ENCODE data around the gene CAMKK1. TPM values are rescaled to one million over a fixed set of nuclear protein-coding genes. Genes with fewer than 3 reads are reported as not detected.

Gene CAMKK1
- total and polyA plus RNA-seq, 9 of the 15 experiments (the other 6 are each of a cell fraction or from before 2014, with no cell fraction given), result 0.34 to 7.5 (median 4.9) TPM

DNA sequence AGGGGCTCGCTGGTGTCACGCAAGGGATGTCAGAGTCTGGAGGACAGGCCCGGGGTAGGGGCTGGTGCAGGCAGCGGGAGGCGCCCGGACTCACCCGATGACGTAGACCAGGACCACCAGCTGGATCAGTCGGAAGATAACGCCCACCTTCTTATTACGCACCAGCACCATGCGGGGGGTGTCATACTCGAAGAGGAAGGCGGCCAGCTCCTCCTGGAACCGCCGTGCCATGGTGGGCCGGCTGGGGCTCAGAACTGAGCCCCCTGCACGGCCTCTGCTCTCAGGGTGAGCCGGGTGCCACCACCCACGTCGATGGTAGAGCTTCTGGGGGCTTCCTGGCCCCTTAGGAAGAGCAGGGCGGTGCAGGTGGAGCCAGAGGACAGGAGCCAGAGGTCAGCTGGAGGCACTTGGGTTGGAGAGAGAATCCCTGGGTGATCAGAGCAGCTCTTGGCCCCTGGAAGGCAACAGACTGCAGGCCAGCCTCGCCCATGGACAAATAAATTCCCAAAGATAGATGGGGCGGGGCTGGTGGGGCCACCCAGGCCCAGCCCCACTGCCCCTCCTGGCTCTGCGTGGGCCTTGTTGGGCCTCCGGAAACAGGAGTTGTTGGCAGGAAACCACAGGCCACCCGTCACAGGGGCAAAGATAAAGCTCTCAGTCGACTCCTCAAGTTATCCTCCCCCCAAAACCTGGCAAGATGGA is 23.3 kb upstream of the CAMKK1 start, which contains the start of gene P2RX1 (continued):
- TF ChIP-seq, protein P1, sequence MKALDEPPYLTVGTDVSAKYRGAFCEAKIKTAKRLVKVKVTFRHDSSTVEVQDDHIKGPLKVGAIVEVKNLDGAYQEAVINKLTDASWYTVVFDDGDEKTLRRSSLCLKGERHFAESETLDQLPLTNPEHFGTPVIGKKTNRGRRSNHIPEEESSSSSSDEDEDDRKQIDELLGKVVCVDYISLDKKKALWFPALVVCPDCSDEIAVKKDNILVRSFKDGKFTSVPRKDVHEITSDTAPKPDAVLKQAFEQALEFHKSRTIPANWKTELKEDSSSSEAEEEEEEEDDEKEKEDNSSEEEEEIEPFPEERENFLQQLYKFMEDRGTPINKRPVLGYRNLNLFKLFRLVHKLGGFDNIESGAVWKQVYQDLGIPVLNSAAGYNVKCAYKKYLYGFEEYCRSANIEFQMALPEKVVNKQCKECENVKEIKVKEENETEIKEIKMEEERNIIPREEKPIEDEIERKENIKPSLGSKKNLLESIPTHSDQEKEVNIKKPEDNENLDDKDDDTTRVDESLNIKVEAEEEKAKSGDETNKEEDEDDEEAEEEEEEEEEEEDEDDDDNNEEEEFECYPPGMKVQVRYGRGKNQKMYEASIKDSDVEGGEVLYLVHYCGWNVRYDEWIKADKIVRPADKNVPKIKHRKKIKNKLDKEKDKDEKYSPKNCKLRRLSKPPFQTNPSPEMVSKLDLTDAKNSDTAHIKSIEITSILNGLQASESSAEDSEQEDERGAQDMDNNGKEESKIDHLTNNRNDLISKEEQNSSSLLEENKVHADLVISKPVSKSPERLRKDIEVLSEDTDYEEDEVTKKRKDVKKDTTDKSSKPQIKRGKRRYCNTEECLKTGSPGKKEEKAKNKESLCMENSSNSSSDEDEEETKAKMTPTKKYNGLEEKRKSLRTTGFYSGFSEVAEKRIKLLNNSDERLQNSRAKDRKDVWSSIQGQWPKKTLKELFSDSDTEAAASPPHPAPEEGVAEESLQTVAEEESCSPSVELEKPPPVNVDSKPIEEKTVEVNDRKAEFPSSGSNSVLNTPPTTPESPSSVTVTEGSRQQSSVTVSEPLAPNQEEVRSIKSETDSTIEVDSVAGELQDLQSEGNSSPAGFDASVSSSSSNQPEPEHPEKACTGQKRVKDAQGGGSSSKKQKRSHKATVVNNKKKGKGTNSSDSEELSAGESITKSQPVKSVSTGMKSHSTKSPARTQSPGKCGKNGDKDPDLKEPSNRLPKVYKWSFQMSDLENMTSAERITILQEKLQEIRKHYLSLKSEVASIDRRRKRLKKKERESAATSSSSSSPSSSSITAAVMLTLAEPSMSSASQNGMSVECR (CRISPR knock-in tag; IDR thresholded peaks at IDR 0.05), result no peak
- TF ChIP-seq, protein P2, sequence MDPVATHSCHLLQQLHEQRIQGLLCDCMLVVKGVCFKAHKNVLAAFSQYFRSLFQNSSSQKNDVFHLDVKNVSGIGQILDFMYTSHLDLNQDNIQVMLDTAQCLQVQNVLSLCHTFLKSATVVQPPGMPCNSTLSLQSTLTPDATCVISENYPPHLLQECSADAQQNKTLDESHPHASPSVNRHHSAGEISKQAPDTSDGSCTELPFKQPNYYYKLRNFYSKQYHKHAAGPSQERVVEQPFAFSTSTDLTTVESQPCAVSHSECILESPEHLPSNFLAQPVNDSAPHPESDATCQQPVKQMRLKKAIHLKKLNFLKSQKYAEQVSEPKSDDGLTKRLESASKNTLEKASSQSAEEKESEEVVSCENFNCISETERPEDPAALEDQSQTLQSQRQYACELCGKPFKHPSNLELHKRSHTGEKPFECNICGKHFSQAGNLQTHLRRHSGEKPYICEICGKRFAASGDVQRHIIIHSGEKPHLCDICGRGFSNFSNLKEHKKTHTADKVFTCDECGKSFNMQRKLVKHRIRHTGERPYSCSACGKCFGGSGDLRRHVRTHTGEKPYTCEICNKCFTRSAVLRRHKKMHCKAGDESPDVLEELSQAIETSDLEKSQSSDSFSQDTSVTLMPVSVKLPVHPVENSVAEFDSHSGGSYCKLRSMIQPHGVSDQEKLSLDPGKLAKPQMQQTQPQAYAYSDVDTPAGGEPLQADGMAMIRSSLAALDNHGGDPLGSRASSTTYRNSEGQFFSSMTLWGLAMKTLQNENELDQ (CRISPR knock-in tag; IDR thresholded peaks at IDR 0.05; ENCODE audit: borderline replicate concordance), result no peak
- TF ChIP-seq CEBPB (tag; IDR thresholded peaks at IDR 0.05) (no peak), E2F3 (CRISPR knock-in tag; IDR thresholded peaks at IDR 0.05) (no peak), CHCHD3 (CRISPR knock-in tag; IDR thresholded peaks at IDR 0.05) (no peak), PHB (CRISPR knock-in tag; IDR thresholded peaks at IDR 0.05) (no peak), SREBF2 (CRISPR knock-in tag; IDR thresholded peaks at IDR 0.05) (no peak), LEF1 (IDR thresholded peaks at IDR 0.05) (0 out of 2 replicates have a peak, but pooled peaks have one; percentile 35), ASH1L (IDR thresholded peaks at IDR 0.05; ENCODE audit: borderline replicate concordance, low read depth, partially characterized antibody) (no peak), MEIS2 (IDR thresholded peaks at IDR 0.05; ENCODE audit: partially characterized antibody) (peak; percentile 31), DEAF1 (CRISPR knock-in tag; IDR thresholded peaks at IDR 0.05) (no peak), TCFL5 (CRISPR knock-in tag; conservative IDR thresholded peaks at IDR 0.05) (no peak), ZBTB7A (IDR thresholded peaks at IDR 0.05; ENCODE audit: borderline replicate concordance, control insufficient read depth, low read depth, low read length) (peak; percentile 65; the same call in 1 of the 2 replicates), NR2C2 (CRISPR knock-in tag; IDR thresholded peaks at IDR 0.05) (no peak), NR2C2 (tag; IDR thresholded peaks at IDR 0.05) (no peak), E2F5 (CRISPR knock-in tag; IDR thresholded peaks at IDR 0.05) (no peak), FOXK2 (conservative IDR thresholded peaks at IDR 0.05 in 1 of 2, IDR thresholded peaks at IDR 0.05 in 1 of 2; ENCODE audit: low read depth in 2 of 2) (no peak), PRPF4 (IDR thresholded peaks at IDR 0.05; ENCODE audit: insufficient read depth, low read depth, low read length, poor library complexity, severe bottlenecking) (no peak), HDAC6 (IDR thresholded peaks at IDR 0.05; ENCODE audit: low read depth, low read length) (no peak)
